Measurements from ENCODE around the gene ADAP1. TPM values are rescaled to one million over a fixed set of nuclear protein-coding genes. Genes with fewer than 3 reads are reported as not detected.

Gene ADAP1
- total and polyA plus RNA-seq, 2 of the 13 experiments (the other 11 are each of a cell fraction or from before 2014, with no cell fraction given): 10.5 to 24.6 TPM

DNA sequence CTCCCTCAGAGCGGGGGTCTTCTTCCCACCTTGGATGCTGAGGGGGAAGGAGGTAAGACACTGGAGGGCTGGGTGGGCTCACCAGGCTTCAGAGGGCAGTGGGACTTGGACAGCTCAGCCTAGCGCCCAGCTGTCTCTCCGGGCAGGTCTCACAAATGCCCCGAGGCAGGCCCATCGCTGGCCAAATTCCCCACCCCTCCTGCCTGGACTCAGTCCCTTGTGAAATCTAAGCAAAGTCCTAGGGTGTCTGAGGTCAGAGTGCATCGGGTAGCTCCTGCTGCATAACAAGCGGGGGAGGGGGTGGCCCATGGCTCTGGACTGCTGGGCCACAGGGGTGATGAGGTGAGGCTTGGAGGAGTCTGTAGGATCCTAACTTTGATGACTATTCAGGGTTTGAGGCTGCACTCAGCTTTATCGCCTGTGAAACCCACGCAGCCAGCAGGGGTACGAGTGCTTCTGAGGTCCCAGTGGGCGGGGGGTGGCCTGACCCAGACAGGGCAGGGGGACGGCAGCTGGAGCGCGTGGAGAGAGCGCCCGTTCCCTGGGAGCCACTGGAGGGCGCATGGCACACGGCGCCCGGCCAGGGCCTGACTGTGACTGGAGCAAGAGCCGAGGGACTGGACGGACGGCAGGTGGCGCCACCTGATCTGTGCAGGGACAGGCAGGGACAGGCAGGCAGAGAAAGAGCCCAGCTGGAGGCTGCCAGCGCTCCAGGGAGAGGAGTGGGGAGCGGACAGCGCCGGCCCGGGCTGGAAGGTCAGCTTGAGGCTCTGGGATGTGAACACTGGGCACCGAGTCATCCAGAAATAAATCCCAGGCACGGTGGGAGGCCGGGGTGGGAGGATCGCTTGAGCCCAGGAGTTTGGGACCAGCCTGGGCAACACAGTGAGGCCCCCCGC is 38.5 kb upstream of the ADAP1 start (continued):
- TF ChIP-seq ZNF160 (CRISPR knock-in tag; IDR thresholded peaks at IDR 0.05): no peak
- TF ChIP-seq, protein P1, sequence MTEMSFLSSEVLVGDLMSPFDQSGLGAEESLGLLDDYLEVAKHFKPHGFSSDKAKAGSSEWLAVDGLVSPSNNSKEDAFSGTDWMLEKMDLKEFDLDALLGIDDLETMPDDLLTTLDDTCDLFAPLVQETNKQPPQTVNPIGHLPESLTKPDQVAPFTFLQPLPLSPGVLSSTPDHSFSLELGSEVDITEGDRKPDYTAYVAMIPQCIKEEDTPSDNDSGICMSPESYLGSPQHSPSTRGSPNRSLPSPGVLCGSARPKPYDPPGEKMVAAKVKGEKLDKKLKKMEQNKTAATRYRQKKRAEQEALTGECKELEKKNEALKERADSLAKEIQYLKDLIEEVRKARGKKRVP (CRISPR knock-in tag; IDR thresholded peaks at IDR 0.05): peak in 1 of 2 experiments; percentile 48; a peak in 1 of 4 replicates
- peak; percentile 65; the same call in 1 of the 2 replicates for TF ChIP-seq MED13 (CRISPR knock-in tag; IDR thresholded peaks at IDR 0.05)
- peak; percentile 13; the same call in 1 of the 2 replicates for TF ChIP-seq HMG20B (CRISPR knock-in tag; conservative IDR thresholded peaks at IDR 0.05)
- TF ChIP-seq ZNF761 (CRISPR knock-in tag; conservative IDR thresholded peaks at IDR 0.05): peak; percentile 78; the same call in 1 of the 2 replicates
- no peak; the same call in 1 of the 2 replicates for TF ChIP-seq ZNF232 (CRISPR knock-in tag; IDR thresholded peaks at IDR 0.05; ENCODE audit: borderline replicate concordance)
- TF ChIP-seq ZNF878 (CRISPR knock-in tag; IDR thresholded peaks at IDR 0.05): no peak
- TF ChIP-seq ZNF253 (CRISPR knock-in tag; IDR thresholded peaks at IDR 0.05; ENCODE audit: borderline replicate concordance): peak; percentile 68; the same call in 1 of the 2 replicates
- peak; percentile 23; the same call in 1 of the 2 replicates for TF ChIP-seq ZNF329 (CRISPR knock-in tag; IDR thresholded peaks at IDR 0.05; ENCODE audit: low read depth)
- peak; percentile 75; the same call in 1 of the 2 replicates for TF ChIP-seq ZNF839 (CRISPR knock-in tag; IDR thresholded peaks at IDR 0.05; ENCODE audit: borderline replicate concordance)
- no peak for TF ChIP-seq NFE2L1 (CRISPR knock-in tag; IDR thresholded peaks at IDR 0.05; ENCODE audit: borderline replicate concordance)
- TF ChIP-seq ZNF12 (CRISPR knock-in tag; IDR thresholded peaks at IDR 0.05): peak; percentile 68; the same call in 1 of the 2 replicates
- TF ChIP-seq, protein P2, sequence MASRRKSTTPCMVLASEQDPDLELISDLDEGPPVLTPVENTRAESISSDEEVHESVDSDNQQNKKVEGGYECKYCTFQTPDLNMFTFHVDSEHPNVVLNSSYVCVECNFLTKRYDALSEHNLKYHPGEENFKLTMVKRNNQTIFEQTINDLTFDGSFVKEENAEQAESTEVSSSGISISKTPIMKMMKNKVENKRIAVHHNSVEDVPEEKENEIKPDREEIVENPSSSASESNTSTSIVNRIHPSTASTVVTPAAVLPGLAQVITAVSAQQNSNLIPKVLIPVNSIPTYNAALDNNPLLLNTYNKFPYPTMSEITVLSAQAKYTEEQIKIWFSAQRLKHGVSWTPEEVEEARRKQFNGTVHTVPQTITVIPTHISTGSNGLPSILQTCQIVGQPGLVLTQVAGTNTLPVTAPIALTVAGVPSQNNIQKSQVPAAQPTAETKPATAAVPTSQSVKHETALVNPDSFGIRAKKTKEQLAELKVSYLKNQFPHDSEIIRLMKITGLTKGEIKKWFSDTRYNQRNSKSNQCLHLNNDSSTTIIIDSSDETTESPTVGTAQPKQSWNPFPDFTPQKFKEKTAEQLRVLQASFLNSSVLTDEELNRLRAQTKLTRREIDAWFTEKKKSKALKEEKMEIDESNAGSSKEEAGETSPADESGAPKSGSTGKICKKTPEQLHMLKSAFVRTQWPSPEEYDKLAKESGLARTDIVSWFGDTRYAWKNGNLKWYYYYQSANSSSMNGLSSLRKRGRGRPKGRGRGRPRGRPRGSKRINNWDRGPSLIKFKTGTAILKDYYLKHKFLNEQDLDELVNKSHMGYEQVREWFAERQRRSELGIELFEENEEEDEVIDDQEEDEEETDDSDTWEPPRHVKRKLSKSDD (CRISPR knock-in tag; IDR thresholded peaks at IDR 0.05; ENCODE audit: low read depth): peak; percentile 91
- TF ChIP-seq ZNF558 (CRISPR knock-in tag; IDR thresholded peaks at IDR 0.05; ENCODE audit: borderline replicate concordance): 0 out of 2 replicates have a peak, but pooled peaks have one; percentile 42
- TF ChIP-seq ZNF577 (CRISPR knock-in tag; IDR thresholded peaks at IDR 0.05; ENCODE audit: borderline replicate concordance, low read depth): no peak
- TF ChIP-seq NAIF1 (CRISPR knock-in tag; IDR thresholded peaks at IDR 0.05; ENCODE audit: borderline replicate concordance): no peak
- 0 out of 2 replicates have a peak, but pooled peaks have one; percentile 25 for TF ChIP-seq ZNF431 (CRISPR knock-in tag; IDR thresholded peaks at IDR 0.05; ENCODE audit: borderline replicate concordance, low read depth)
- TF ChIP-seq SP5 (CRISPR knock-in tag; IDR thresholded peaks at IDR 0.05; ENCODE audit: borderline replicate concordance, low read depth): peak; percentile 66
